GM13976 (cell line): ENCODE results near the gene KAT14.

Experiments used
- DNase-seq: peaks from one replicate; pipeline ENCODE4 v3.0.0; 2012; ENCODE audit warnings: low spot score
- in situ Hi-C: fragments of 300-500 bp; cut with MboI; formaldehyde crosslinking; loops from one replicate; pipeline ENCODE4 v1.12.0; 2022; ENCODE audit warnings: low sequenced_read_pairs, mixed read lengths, inconsistent platforms; ENCODE audit not compliant: unreplicated experiment
- TF ChIP-seq, protein P1 (sequence below): IDR thresholded peaks from 2 replicates; pipeline ENCODE4 v1.5.1; 2012; ENCODE audit warnings: borderline replicate concordance, mild to moderate bottlenecking; ENCODE audit not compliant: insufficient read depth; ENCODE audit errors: extremely low read depth, missing control alignments, control extremely low read depth

Gene KAT14

DNA sequence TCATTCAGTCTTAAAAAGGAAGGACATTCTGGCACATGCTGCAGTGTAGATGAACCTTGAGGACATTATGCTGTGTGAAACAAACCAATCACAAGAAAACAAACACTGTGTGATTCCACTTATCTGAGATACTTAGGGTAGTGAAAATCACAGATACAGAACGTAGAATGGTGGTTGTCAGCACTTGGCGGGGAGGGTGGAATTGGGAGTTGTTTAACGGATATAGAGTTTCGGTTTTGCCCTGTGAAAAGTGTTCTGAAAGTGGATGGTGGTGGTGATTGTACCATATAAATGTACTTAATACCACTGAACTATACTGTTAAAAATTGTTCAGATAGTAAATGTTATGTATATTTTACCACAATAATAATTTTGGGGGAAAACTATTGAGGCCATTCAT, 18.4 kb downstream of the KAT14 start:
- DNase-seq = no peak
- TF ChIP-seq, protein P1, sequence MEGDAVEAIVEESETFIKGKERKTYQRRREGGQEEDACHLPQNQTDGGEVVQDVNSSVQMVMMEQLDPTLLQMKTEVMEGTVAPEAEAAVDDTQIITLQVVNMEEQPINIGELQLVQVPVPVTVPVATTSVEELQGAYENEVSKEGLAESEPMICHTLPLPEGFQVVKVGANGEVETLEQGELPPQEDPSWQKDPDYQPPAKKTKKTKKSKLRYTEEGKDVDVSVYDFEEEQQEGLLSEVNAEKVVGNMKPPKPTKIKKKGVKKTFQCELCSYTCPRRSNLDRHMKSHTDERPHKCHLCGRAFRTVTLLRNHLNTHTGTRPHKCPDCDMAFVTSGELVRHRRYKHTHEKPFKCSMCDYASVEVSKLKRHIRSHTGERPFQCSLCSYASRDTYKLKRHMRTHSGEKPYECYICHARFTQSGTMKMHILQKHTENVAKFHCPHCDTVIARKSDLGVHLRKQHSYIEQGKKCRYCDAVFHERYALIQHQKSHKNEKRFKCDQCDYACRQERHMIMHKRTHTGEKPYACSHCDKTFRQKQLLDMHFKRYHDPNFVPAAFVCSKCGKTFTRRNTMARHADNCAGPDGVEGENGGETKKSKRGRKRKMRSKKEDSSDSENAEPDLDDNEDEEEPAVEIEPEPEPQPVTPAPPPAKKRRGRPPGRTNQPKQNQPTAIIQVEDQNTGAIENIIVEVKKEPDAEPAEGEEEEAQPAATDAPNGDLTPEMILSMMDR = no peak
- in situ Hi-C loops = no loop called here

DNA sequence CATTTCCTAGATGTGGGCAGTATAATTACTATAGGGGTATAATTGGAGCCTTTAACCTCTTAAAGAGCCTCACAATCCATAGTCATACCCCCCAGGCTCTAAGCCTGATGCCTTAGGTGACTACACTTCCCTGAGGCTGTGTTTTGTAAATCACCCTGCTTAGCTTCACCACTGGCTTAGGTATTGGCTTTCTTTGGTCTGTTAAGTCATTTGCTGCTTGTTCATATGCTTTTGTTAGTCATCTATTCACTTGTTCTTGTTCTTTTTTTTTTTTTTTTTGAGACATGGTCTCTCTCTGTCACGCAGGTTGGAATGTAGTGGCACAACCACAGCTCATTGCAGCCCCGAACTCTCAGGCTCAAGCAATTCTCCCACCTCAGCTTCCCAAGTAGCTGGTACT, 26.7 kb downstream of the KAT14 start:
- TF ChIP-seq, protein P1 = no peak
- no peak for DNase-seq
- in situ Hi-C loops = no loop called here

DNA sequence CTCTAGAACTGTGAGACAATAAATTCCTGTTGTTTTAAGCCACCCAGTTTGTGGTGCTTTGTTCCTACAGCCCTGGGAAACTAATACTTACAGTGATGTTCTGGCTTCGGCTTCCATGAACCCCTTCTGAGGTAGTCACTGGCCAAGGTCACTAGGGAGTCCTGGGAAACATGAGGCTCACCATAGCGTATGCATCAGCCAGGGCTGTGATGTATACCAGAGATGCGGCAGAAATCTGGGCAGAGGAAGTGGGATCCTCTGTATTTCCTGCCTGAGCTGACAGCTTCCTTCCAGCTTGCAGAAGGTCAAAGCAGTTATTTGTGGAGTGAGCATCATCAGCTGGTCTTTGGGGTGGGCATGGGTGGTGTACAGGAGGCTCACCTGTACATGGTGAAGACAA, 27.9 kb downstream of the KAT14 start:
- in situ Hi-C loops = no loop called here

DNA sequence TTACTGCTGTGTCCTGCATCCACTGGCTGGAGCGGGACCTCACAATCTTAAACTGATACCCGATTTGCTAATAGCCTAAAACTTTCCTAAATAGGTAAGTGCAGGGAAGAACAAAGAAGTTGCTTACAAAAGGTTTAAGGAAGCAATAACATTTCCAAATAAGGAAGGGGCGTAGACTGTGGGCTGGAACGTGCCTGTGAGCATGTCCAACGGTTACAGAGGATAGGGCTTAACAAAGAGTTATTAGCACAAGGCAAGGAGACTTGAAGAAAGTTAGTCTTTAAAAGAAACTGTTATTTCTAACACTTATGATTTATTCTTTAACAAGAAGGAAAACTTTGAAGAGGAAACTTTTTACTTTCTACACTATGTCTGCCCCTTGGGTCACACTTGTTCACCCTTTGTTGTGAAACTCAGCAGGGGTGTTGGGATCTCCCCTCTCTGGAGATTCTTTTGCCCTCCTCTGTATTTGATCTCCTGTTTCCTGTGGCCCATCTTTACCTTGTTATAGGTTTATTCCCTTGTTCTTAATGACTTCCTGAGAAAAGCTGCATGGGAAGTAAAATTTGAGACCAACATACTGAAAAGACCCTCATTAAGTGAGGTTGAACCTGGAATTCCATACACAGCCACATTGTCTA, 28.7 kb downstream of the KAT14 start:
- DNase-seq = no peak
- TF ChIP-seq, protein P1 = no peak
- in situ Hi-C loops = no loop called here

More for the DNA sequence above, 27.9 kb downstream of the KAT14 start:
- TF ChIP-seq, protein P1 = no peak
- DNase-seq = no peak

DNA sequence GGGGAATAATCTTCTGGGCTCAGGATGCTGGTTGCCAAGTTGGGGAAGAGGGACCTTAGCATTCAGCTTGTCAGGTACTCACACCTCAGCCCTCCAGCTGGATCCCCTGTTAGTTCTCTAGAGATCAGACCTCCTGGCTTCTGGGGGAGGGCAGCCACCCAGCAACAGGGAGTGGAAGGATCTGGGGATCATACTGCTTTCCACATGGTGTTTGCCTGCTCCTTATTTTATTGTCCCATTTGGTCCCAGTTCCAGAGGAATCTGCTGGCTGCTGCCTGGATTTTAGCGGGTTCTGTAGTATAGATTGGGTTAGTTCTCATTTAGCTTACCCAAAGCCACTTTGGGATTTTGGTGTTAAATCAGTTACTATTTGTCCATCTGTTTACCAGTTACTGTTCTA, 29.3 kb downstream of the KAT14 start:
- TF ChIP-seq, protein P1 = no peak
- DNase-seq = no peak
- in situ Hi-C loops = no loop called here

DNA sequence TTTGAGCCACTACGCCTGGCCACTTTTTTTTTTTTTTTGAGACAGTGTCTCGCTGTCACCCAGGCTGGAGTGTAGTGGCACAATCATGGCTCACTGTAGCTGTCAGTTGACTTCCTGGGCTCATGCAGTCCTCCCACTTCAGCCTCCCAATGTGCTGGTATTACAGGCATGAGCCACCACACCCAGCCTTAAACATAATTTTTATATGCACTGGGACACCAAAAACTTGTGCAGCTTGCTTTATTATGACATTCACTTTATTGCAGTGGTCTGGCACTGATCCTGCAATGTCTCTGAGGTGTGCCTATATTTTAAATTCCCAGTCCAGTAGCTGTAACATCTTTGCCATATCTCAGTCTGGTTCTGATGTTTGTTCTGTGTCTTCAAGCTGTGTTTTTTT, 34.7 kb downstream of the KAT14 start:
- in situ Hi-C loops = no loop called here
- TF ChIP-seq, protein P1 = no peak
- DNase-seq = no peak
